SK-N-SH (cell line): ENCODE results near the gene ARMC7. TPM values are rescaled to one million over a fixed set of nuclear protein-coding genes. Genes with fewer than 3 reads are reported as not detected.

Experiments
- CTCF ChIA-PET: fragments of 300-600, 350-600 bp; formaldehyde crosslinking; extraction: SDS; loops from one replicate; lab custom pipeline; 2021; lab: Yijun Ruan, JAX
- POLR2A ChIA-PET: fragments of 350-600 bp; sonication (Branson Sonifier 250); formaldehyde crosslinking; extraction: SDS; loops from one replicate; lab custom pipeline; 2020; ENCODE audit warnings: antibody characterized with exemption, inconsistent platforms; lab: Yijun Ruan, JAX
- DNase-seq: peaks from one replicate; pipeline ENCODE4 v3.0.0; 2012
- H2AFZ ChIP-seq: fragments of 200-600 bp; sonication (generic); 2 replicates; pipeline ENCODE4 v1.8.1; 2016; ENCODE audit warnings: antibody characterized with exemption, mild to moderate bottlenecking, low read depth
- H3F3A ChIP-seq: fragments of 200-600 bp; sonication (generic); replicated peaks from 2 replicates; pipeline ENCODE3; 2016; ENCODE audit warnings: antibody characterized with exemption, mild to moderate bottlenecking; ENCODE audit not compliant: insufficient read depth
- H3K27ac ChIP-seq, 2 experiments: fragments of 200-500 bp in 1 of 2; fragments of 200-600 bp in 1 of 2; sonication (Bioruptor generic) in 1 of 2; sonication (generic), shearing (Covaris generic) in 1 of 2; 2 replicates each; pipeline versions ENCODE4 v1.5.1 to v1.6.1; 2014 to 2016; ENCODE audit warnings: low read depth in 2 of 2, inconsistent platforms in 1 of 2, low read length in 1 of 2, mild to moderate bottlenecking in 1 of 2, mixed read lengths in 1 of 2
- H3K27me3 ChIP-seq: fragments of 200-600 bp; sonication (generic), shearing (Covaris generic); 2 replicates; pipeline ENCODE4 v1.6.1; 2016; ENCODE audit warnings: mixed run types; ENCODE audit not compliant: insufficient read depth
- H3K36me3 ChIP-seq, 2 experiments: fragments of 200-500 bp in 1 of 2; fragments of 200-600 bp in 1 of 2; sonication (Bioruptor generic) in 1 of 2; sonication (generic) in 1 of 2; replicated peaks in 1 of 2; 2 replicates each; pipeline versions ENCODE3 to v1.5.1; 2014 to 2016; ENCODE audit warnings: low read length in 1 of 2, mild to moderate bottlenecking in 1 of 2; ENCODE audit not compliant: insufficient read depth in 2 of 2, control insufficient read depth in 1 of 2
- H3K4me1 ChIP-seq, 2 experiments: fragments of 200-500 bp in 1 of 2; fragments of 200-600 bp in 1 of 2; sonication (Bioruptor generic) in 1 of 2; sonication (generic), shearing (Covaris generic) in 1 of 2; 2 replicates each; pipeline versions ENCODE4 v1.5.1 to v1.6.1; 2014 to 2016; ENCODE audit warnings: low read depth in 1 of 2, low read length in 1 of 2, mixed run types in 1 of 2; ENCODE audit not compliant: insufficient read depth in 2 of 2, control insufficient read depth in 1 of 2
- H3K4me2 ChIP-seq: fragments of 200-600 bp; sonication (generic), shearing (Covaris generic); 2 replicates; pipeline ENCODE4 v1.6.1; 2017; ENCODE audit warnings: mixed run types
- H3K4me3 ChIP-seq, 2 experiments: fragments of 200-500 bp in 1 of 2; fragments of 200-600 bp in 1 of 2; sonication (Bioruptor generic) in 1 of 2; sonication (generic), shearing (Covaris generic) in 1 of 2; 2 replicates each; pipeline versions ENCODE4 v1.5.1 to v1.8.1; 2014 to 2016; ENCODE audit warnings: low read depth in 2 of 2, inconsistent platforms in 1 of 2, low read length in 1 of 2, mild to moderate bottlenecking in 1 of 2, mixed read lengths in 1 of 2, moderate library complexity in 1 of 2
- H3K79me2 ChIP-seq: fragments of 200-600 bp; sonication (generic); 2 replicates; pipeline ENCODE4 v1.8.1; 2017; ENCODE audit warnings: mild to moderate bottlenecking; ENCODE audit not compliant: insufficient read depth
- H3K9ac ChIP-seq: fragments of 200-600 bp; sonication (generic); 2 replicates; pipeline ENCODE4 v1.6.1; 2017; ENCODE audit warnings: mixed run types
- H3K9me2 ChIP-seq: fragments of 200-600 bp; sonication (generic); 2 replicates; pipeline ENCODE4 v1.6.1; 2017; ENCODE audit warnings: mixed run types
- H3K9me3 ChIP-seq: fragments of 200-600 bp; sonication (generic); 2 replicates; pipeline ENCODE4 v1.6.1; 2017; ENCODE audit warnings: mixed run types, mild to moderate bottlenecking, moderate library complexity
- H4K20me1 ChIP-seq: fragments of 200-600 bp; sonication (generic); 2 replicates; pipeline ENCODE4 v1.6.1; 2017; ENCODE audit warnings: mild to moderate bottlenecking, mixed run types; ENCODE audit not compliant: insufficient read depth
- RXRA ChIP-seq: IDR thresholded peaks from 2 replicates; pipeline ENCODE4 v1.4.0; 2012; ENCODE audit warnings: low read depth, mild to moderate bottlenecking, borderline replicate concordance
- WGBS: methylation state at CpG from one replicate; pipeline ENCODE4 v1.1.6; 2017; ENCODE audit warnings: low lambda C conversion rate; 5-methylcytosine and 5-hydroxymethylcytosine counted together
- polyA plus RNA-seq, 3 experiments: library from polyadenylated mRNA; depleted of rRNA; stranded (reverse); fragments of >200 nt; gene quantifications; 2 replicates each; pipeline ENCODE4 v1.2.3, GENCODE V29; 2012
- small RNA-seq, 7 experiments: library from RNA; depleted of rRNA; stranded (forward); fragments of <200 nt; gene quantifications; one replicate each; pipeline ENCODE3, GENCODE V24; 2012
- TF ChIP-seq, protein P1 (sequence below): fragments of 200-600 bp; sonication (generic); IDR thresholded peaks from 2 replicates; pipeline ENCODE4 v1.6.1; 2017; ENCODE audit warnings: antibody characterized with exemption, mild to moderate bottlenecking, moderate library complexity

Gene ARMC7
- polyA plus RNA-seq, 1 of the 3 experiments (the other 2 are of a cell fraction) = 10.8 TPM

DNA sequence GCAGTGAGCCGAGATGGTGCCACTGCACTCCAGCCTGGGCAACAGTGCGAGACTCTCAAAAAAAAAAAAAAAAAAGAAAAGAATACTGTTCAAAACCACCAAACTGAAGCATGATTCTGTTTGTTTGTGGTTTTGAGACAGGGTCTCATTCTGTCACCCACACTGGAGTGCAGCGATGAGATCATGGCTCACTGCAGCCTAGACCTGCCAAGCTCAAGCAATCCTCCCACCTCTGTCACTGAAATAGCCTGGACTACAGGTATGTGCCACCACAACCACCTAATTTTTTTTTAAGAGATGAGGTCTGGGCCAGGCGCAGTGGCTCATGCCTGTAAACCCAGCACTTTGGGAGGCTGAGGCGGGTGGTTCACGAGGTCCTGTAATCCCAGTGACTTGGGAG, 68.7 kb downstream of the ARMC7 start:
- no peak overlapping the region for H3K27ac ChIP-seq
- DNase-seq = no peak
- H3K9me2 ChIP-seq = no peaks in the 10 kb centered on the region
- H3K9me3 ChIP-seq = no peaks in the 10 kb centered on the region
- peaks cover 27% of the 10 kb centered on the region for H3F3A ChIP-seq
- CTCF ChIA-PET = interaction anchor here (0.6 to 1.3 kb wide), 2 partner anchors 94 to 162 kb away, joined by 3 read pairs; no protein-coding TSS in a partner anchor
- no peak overlapping the region for H3K4me3 ChIP-seq
- no peak overlapping the region for H3K9ac ChIP-seq
- no peaks in the 10 kb centered on the region for H3K27me3 ChIP-seq
- TF ChIP-seq, protein P1, sequence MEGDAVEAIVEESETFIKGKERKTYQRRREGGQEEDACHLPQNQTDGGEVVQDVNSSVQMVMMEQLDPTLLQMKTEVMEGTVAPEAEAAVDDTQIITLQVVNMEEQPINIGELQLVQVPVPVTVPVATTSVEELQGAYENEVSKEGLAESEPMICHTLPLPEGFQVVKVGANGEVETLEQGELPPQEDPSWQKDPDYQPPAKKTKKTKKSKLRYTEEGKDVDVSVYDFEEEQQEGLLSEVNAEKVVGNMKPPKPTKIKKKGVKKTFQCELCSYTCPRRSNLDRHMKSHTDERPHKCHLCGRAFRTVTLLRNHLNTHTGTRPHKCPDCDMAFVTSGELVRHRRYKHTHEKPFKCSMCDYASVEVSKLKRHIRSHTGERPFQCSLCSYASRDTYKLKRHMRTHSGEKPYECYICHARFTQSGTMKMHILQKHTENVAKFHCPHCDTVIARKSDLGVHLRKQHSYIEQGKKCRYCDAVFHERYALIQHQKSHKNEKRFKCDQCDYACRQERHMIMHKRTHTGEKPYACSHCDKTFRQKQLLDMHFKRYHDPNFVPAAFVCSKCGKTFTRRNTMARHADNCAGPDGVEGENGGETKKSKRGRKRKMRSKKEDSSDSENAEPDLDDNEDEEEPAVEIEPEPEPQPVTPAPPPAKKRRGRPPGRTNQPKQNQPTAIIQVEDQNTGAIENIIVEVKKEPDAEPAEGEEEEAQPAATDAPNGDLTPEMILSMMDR = no peak
- TF ChIP-seq RXRA = no peak
- POLR2A ChIA-PET = interaction anchor here (0.7 kb wide), 1 partner anchor 8 kb away, joined by 3 read pairs; no protein-coding TSS in a partner anchor
- no peak overlapping the region for H3K4me2 ChIP-seq
- H3K79me2 ChIP-seq = peaks cover 94% of the 10 kb centered on the region
- H2AFZ ChIP-seq = no peak overlapping the region
- H3K36me3 ChIP-seq = peaks cover 21 to 74% of the 10 kb centered on the region in 2 experiments
- H3K4me1 ChIP-seq = peaks cover 3 to 6% of the 10 kb centered on the region in 2 experiments; a peak in 2 of 4 replicates
- WGBS = 95% methylated on average over 6 of the region's 6 CpGs
- peaks cover 71% of the 10 kb centered on the region for H4K20me1 ChIP-seq

Small RNA genes within 50 kb of the gene (small RNA-seq; reads per million reads assigned to genes)
- gene AC111186.1 (0 reads per million in 7 experiments), gene RF00019 (0 reads per million in 7 experiments)

Other genes with a start within 250 kb of the ARMC7 start
- 86.7 and 89.5 TPM in 2 replicates for gene FDXR, start 237.0 kb upstream of the ARMC7 start, polyA plus RNA-seq (2012; rRNA removed)
- not detected in 2 replicates for gene FADS6, start 216.3 kb upstream of the ARMC7 start, polyA plus RNA-seq (2012; rRNA removed)
- gene USH1G, start 186.7 kb upstream of the ARMC7 start, polyA plus RNA-seq (2012; rRNA removed) = 0.06 TPM in 1 of 2 replicates, not detected in the other
- not detected in 2 replicates for gene OTOP2, start 185.7 kb upstream of the ARMC7 start, polyA plus RNA-seq (2012; rRNA removed)
- gene OTOP3, start 174.1 kb upstream of the ARMC7 start, polyA plus RNA-seq (2012; rRNA removed) = not detected in 2 replicates
- gene HID1, start 137.2 kb upstream of the ARMC7 start, polyA plus RNA-seq (2012; rRNA removed) = 2.5 and 2.9 TPM in 2 replicates
- 18.6 and 21.2 TPM in 2 replicates for gene CDR2L, start 122.3 kb upstream of the ARMC7 start, polyA plus RNA-seq (2012; rRNA removed)
- gene MRPL58, start 97.3 kb upstream of the ARMC7 start, polyA plus RNA-seq (2012; rRNA removed) = 87.3 and 89.2 TPM in 2 replicates
- gene ATP5PD, start 63.0 kb upstream of the ARMC7 start, polyA plus RNA-seq (2012; rRNA removed) = 354 and 454 TPM in 2 replicates
- 27.5 and 34.2 TPM in 2 replicates for gene KCTD2, start 62.7 kb upstream of the ARMC7 start, polyA plus RNA-seq (2012; rRNA removed)
- gene SLC16A5, start 22.0 kb upstream of the ARMC7 start, polyA plus RNA-seq (2012; rRNA removed) = 0.03 and 0.06 TPM in 2 replicates
- gene NT5C, start 21.8 kb downstream of the ARMC7 start, polyA plus RNA-seq (2012; rRNA removed) = 111 and 114 TPM in 2 replicates
- gene JPT1, start 44.5 kb downstream of the ARMC7 start, polyA plus RNA-seq (2012; rRNA removed) = 259 and 490 TPM in 2 replicates
- gene SUMO2, start 73.0 kb downstream of the ARMC7 start, polyA plus RNA-seq (2012; rRNA removed) = 85.5 and 114 TPM in 2 replicates
- gene NUP85, start 95.7 kb downstream of the ARMC7 start, polyA plus RNA-seq (2012; rRNA removed) = 80.5 and 99.8 TPM in 2 replicates
- gene GGA3, start 151.6 kb downstream of the ARMC7 start, polyA plus RNA-seq (2012; rRNA removed) = 42.5 and 43.7 TPM in 2 replicates
- gene MRPS7, start 151.9 kb downstream of the ARMC7 start, polyA plus RNA-seq (2012; rRNA removed) = 82.8 and 90.4 TPM in 2 replicates
- gene MIF4GD, start 161.3 kb downstream of the ARMC7 start, polyA plus RNA-seq (2012; rRNA removed) = 65.4 and 70.0 TPM in 2 replicates
- gene SLC25A19, start 179.5 kb downstream of the ARMC7 start, polyA plus RNA-seq (2012; rRNA removed) = 11.7 and 13.2 TPM in 2 replicates